K562 (cell line): Measurements from ENCODE around the gene ARSK. TPM values are rescaled to one million over a fixed set of nuclear protein-coding genes. Genes with fewer than 3 reads are reported as not detected.

ENCODE experiments used
- CBX8 ChIP-seq: fragments of 200-600 bp; sonication (generic); IDR thresholded peaks from 2 replicates; pipeline ENCODE4 v1.6.1; 2012; ENCODE audit warnings: borderline replicate concordance, mixed run types, low read depth, mild to moderate bottlenecking, moderate library complexity, mixed read lengths, low read length, control low read depth, inconsistent platforms; ENCODE audit not compliant: poor library complexity, severe bottlenecking; ENCODE audit errors: extremely low read depth
- CREB3 ChIP-seq: fragments of 450-650 bp; conservative IDR thresholded peaks from 2 replicates; pipeline ENCODE4 v1.6.1; 2016; ENCODE audit warnings: missing genetic modification characterization, low read depth, mild to moderate bottlenecking, missing compliant biosample characterization, moderate library complexity
- ESRRA ChIP-seq: fragments of 450-650 bp; IDR thresholded peaks from 2 replicates; pipeline ENCODE4 v1.6.1; 2014; ENCODE audit warnings: low read depth, mild to moderate bottlenecking, moderate library complexity, borderline replicate concordance
- MEIS2 ChIP-seq: fragments of 450-650 bp; IDR thresholded peaks from 2 replicates; pipeline ENCODE4 v1.6.1; 2014; ENCODE audit warnings: mild to moderate bottlenecking; ENCODE audit not compliant: partially characterized antibody
- MGA ChIP-seq: fragments of 450-650 bp; IDR thresholded peaks from 2 replicates; pipeline ENCODE4 v1.6.1; 2016; ENCODE audit warnings: mild to moderate bottlenecking, moderate library complexity
- SIRT6 ChIP-seq: IDR thresholded peaks from one replicate; pipeline ENCODE4 v1.6.1; 2012; ENCODE audit warnings: low read depth, mild to moderate bottlenecking, control low read depth, inconsistent platforms, low read length, moderate library complexity
- SMAD4 ChIP-seq: fragments of 250-450 bp; sonication (Bioruptor Pico); conservative IDR thresholded peaks from 2 replicates; pipeline ENCODE4 v1.8.0; 2021; ENCODE audit warnings: inconsistent platforms, mild to moderate bottlenecking, moderate library complexity
- ZBTB49 ChIP-seq: sonication (generic); formaldehyde crosslinking; IDR thresholded peaks from 2 replicates; pipeline ENCODE4 v1.8.0; 2022; ENCODE audit warnings: missing genetic modification reagents, mild to moderate bottlenecking, borderline replicate concordance
- ZFX ChIP-seq: sonication (generic); formaldehyde crosslinking; IDR thresholded peaks from 2 replicates; pipeline ENCODE4 v1.8.0; 2022; ENCODE audit warnings: mild to moderate bottlenecking, missing genetic modification reagents, moderate library complexity
- polyA plus RNA-seq, 8 experiments: library from polyadenylated mRNA; depleted of rRNA in 4 of 8; stranded (reverse) in 5 of 8; unstranded in 3 of 8; fragments of >200 nt; fragmentation: Nextera tagmentation in 2 of 8; fragmentation: Illumina TruSeq in 1 of 8; extraction: Ambion mirVana in 2 of 8; extraction: Trizol in 1 of 8; gene quantifications; 2 replicates each; pipeline versions ENCODE4 v1.2.1 to v1.2.3, GENCODE V29; 2011 to 2014; ENCODE audit warnings: inconsistent platforms in 1 of 8, missing spikeins in 1 of 8
- total RNA-seq, 7 experiments: library from RNA; depleted of rRNA in 6 of 7; stranded (reverse); fragments of >200 nt in 6 of 7; fragmentation: Illumina TruSeq in 2 of 7; extraction: Trizol in 2 of 7; gene quantifications; 2 replicates each; pipeline versions ENCODE4 v1.2.1 to v1.2.3, GENCODE V29; 2011 to 2021; ENCODE audit warnings: low replicate concordance in 1 of 7

Gene ARSK
- total and polyA plus RNA-seq, 9 of the 15 experiments (the other 6 are each of a cell fraction or from before 2014, with no cell fraction given), result 2.7 to 9.4 (median 7.1) TPM

- TF ChIP-seq MGA (peak; percentile 88), CREB3 (0 out of 2 replicates have a peak, but pooled peaks have one; percentile 2), ZFX (CRISPR knock-in tag) (peak; percentile 77), ZBTB49 (CRISPR knock-in tag) (0 out of 2 replicates have a peak, but pooled peaks have one; percentile 67), SIRT6 (no peak), SMAD4 (CRISPR knock-in tag) (peak; percentile 69), MEIS2 (peak; percentile 81), ESRRA (peak; percentile 44; the same call in 1 of the 2 replicates), CBX8 (no peak)
These were observed 91.9 kb downstream of the ARSK start, which contains the start of gene RFESD (continued) for GRCh38 chr5:95646569-95647431.
